Activated T-cell treated with anti-CD3 and anti-CD28 coated beads, Interleukin-2, amount 50 U/mL, for 72 hours (primary cell): Measurements from ENCODE around the gene CHMP1A. TPM values are rescaled to one million over a fixed set of nuclear protein-coding genes. Genes with fewer than 3 reads are reported as not detected.
"Not testable (repeated sequence)": the region's sequence is repeated elsewhere in the genome, so short reads cannot be mapped to it uniquely, and the experiment has no call there.

Source experiments
- ATAC-seq, 2 donors: fragments of 150-1000 bp; cut with Tn5 transposase; replicated peaks in 1 of 2; 2 replicates each; pipeline ENCODE4 v1.10.0; 2021; ENCODE audit warnings: moderate library complexity in 2 of 2, mild to moderate bottlenecking in 1 of 2
- DNase-seq, 2 donors: peaks; one replicate each; pipeline ENCODE4 v3.0.0; 2021 to 2022; ENCODE audit warnings: mixed read lengths in 1 of 2
- H3K27ac Mint-ChIP-seq: one replicate; pipeline ENCODE4 v1.8.0; 2022; ENCODE audit warnings: mild to moderate bottlenecking, moderate library complexity, mixed read lengths
- H3K27me3 Mint-ChIP-seq: one replicate; pipeline ENCODE4 v1.8.0; 2022; ENCODE audit warnings: low read depth, mixed read lengths
- H3K36me3 Mint-ChIP-seq, 2 donors: one replicate each; pipeline ENCODE4 v1.8.0; 2022; ENCODE audit warnings: mixed read lengths in 2 of 2, mild to moderate bottlenecking in 1 of 2; ENCODE audit not compliant: insufficient read depth in 2 of 2
- H3K4me1 Mint-ChIP-seq: one replicate; pipeline ENCODE4 v1.8.0; 2022; ENCODE audit warnings: low read depth, mixed read lengths
- H3K4me3 Mint-ChIP-seq, 2 donors: one replicate each; pipeline ENCODE4 v1.8.0; 2022; ENCODE audit warnings: mild to moderate bottlenecking in 2 of 2, mixed read lengths in 2 of 2, moderate library complexity in 2 of 2
- H3K9me3 Mint-ChIP-seq, 2 donors: one replicate each; pipeline ENCODE4 v1.8.0; 2022; ENCODE audit warnings: mixed read lengths in 2 of 2
- total RNA-seq, 2 donors: library from RNA; stranded (reverse); gene quantifications; one replicate each; pipeline ENCODE4 v1.2.3, GENCODE V29; 2022

Gene CHMP1A
- total RNA-seq, 2 donors from 2014 or later = 65.0 to 68.1 TPM

GRCh38 chr16:89696670-89697128, 39.2 kb upstream of the CHMP1A start:
- Mint-ChIP-seq H3K9me3 (no peaks in the 10 kb centered on the region), H3K27ac (no peak overlapping the region), H3K36me3 (peaks cover 0 to 2% of the 10 kb centered on the region in 2 donors), H3K4me1 (peaks cover 14% of the 10 kb centered on the region), H3K4me3 (no peak overlapping the region), H3K27me3 (no peaks in the 10 kb centered on the region)
- DNase-seq (peak; percentile 42 to 44), ATAC-seq (no peak)

GRCh38 chr16:89695875-89696669, 38.6 kb upstream of the CHMP1A start:
- Mint-ChIP-seq H3K36me3 (peaks cover 0 to 2% of the 10 kb centered on the region in 2 donors), H3K4me1 (peaks cover 14% of the 10 kb centered on the region), H3K27me3 (no peaks in the 10 kb centered on the region), H3K4me3 (no peak overlapping the region), H3K9me3 (no peaks in the 10 kb centered on the region), H3K27ac (no peak overlapping the region)
- DNase-seq (no peak), ATAC-seq (no peak)

GRCh38 chr16:89695086-89695874, 37.8 kb upstream of the CHMP1A start:
- Mint-ChIP-seq H3K36me3 (peaks cover 0 to 4% of the 10 kb centered on the region in 2 donors), H3K4me3 (no peak overlapping the region), H3K27ac (no peak overlapping the region), H3K4me1 (peaks cover 14% of the 10 kb centered on the region), H3K27me3 (no peaks in the 10 kb centered on the region), H3K9me3 (no peaks in the 10 kb centered on the region)
- ATAC-seq = no peak
- DNase-seq = no peak

GRCh38 chr16:89694784-89695085, 37.2 kb upstream of the CHMP1A start:
- ATAC-seq, H3K4me3 Mint-ChIP-seq, DNase-seq, H3K36me3 Mint-ChIP-seq, H3K27me3 Mint-ChIP-seq, H3K27ac Mint-ChIP-seq, H3K9me3 Mint-ChIP-seq: not testable (repeated sequence)
- H3K4me1 Mint-ChIP-seq = peaks cover 10% of the 10 kb centered on the region

GRCh38 chr16:89693931-89694783, 36.6 kb upstream of the CHMP1A start:
- peaks cover 10% of the 10 kb centered on the region for H3K4me1 Mint-ChIP-seq
- H3K9me3 Mint-ChIP-seq = no peaks in the 10 kb centered on the region
- no peaks in the 10 kb centered on the region for H3K27me3 Mint-ChIP-seq
- H3K27ac Mint-ChIP-seq = no peak overlapping the region
- ATAC-seq (no peak), DNase-seq (no peak)
- H3K4me3 Mint-ChIP-seq = no peak overlapping the region
- H3K36me3 Mint-ChIP-seq = peaks cover 3 to 4% of the 10 kb centered on the region in 2 donors

- Mint-ChIP-seq H3K27me3 (no peaks in the 10 kb centered on the region), H3K4me1 (peaks cover 13% of the 10 kb centered on the region), H3K9me3 (no peaks in the 10 kb centered on the region), H3K36me3 (peaks cover 3 to 4% of the 10 kb centered on the region in 2 donors), H3K4me3 (no peak overlapping the region), H3K27ac (no peak overlapping the region)
- ATAC-seq (no peak), DNase-seq (no peak)
These were observed 35.8 kb upstream of the CHMP1A start for GRCh38 chr16:89693289-89693731.

GRCh38 chr16:89691986-89692569, 34.6 kb upstream of the CHMP1A start:
- Mint-ChIP-seq H3K4me1 (peaks cover 25% of the 10 kb centered on the region), H3K4me3 (no peak overlapping the region), H3K27ac (no peak overlapping the region), H3K36me3 (peaks cover 4% of the 10 kb centered on the region in 2 donors), H3K27me3 (no peaks in the 10 kb centered on the region), H3K9me3 (no peaks in the 10 kb centered on the region)
- no peak for DNase-seq
- ATAC-seq = no peak

GRCh38 chr16:89691231-89691985, 33.9 kb upstream of the CHMP1A start:
- Mint-ChIP-seq H3K9me3 (no peaks in the 10 kb centered on the region), H3K4me3 (no peak overlapping the region), H3K27me3 (no peaks in the 10 kb centered on the region), H3K36me3 (peaks cover 4 to 5% of the 10 kb centered on the region in 2 donors), H3K27ac (no peak overlapping the region), H3K4me1 (peaks cover 22% of the 10 kb centered on the region)
- no peak for DNase-seq
- no peak for ATAC-seq

- Mint-ChIP-seq H3K4me1 (peaks cover 20% of the 10 kb centered on the region), H3K9me3 (no peaks in the 10 kb centered on the region), H3K27ac (no peak overlapping the region), H3K36me3 (peaks cover 4 to 5% of the 10 kb centered on the region in 2 donors), H3K4me3 (no peak overlapping the region), H3K27me3 (no peaks in the 10 kb centered on the region)
- ATAC-seq (no peak), DNase-seq (no peak)
These were observed 32.9 kb upstream of the CHMP1A start for GRCh38 chr16:89690392-89690901.

GRCh38 chr16:89689621-89690020, 32.1 kb upstream of the CHMP1A start:
- H3K9me3 Mint-ChIP-seq, H3K27ac Mint-ChIP-seq, DNase-seq, H3K36me3 Mint-ChIP-seq, H3K4me3 Mint-ChIP-seq, ATAC-seq, H3K27me3 Mint-ChIP-seq: not testable (repeated sequence)
- H3K4me1 Mint-ChIP-seq = peaks cover 20% of the 10 kb centered on the region

GRCh38 chr16:89689142-89689541, 31.6 kb upstream of the CHMP1A start:
- no peaks in the 10 kb centered on the region for H3K9me3 Mint-ChIP-seq
- DNase-seq = no peak

GRCh38 chr16:89688395-89688794, 30.9 kb upstream of the CHMP1A start:
- Mint-ChIP-seq H3K36me3 (peaks cover 3 to 5% of the 10 kb centered on the region in 2 donors), H3K4me1 (peaks cover 20% of the 10 kb centered on the region), H3K9me3 (no peaks in the 10 kb centered on the region), H3K27me3 (no peaks in the 10 kb centered on the region), H3K27ac (no peak overlapping the region), H3K4me3 (peak overlapping the region in 1 of 2 donors; percentile 95)
- DNase-seq (no peak), ATAC-seq (no peak)

More at GRCh38 chr16:89689142-89689541, 31.6 kb upstream of the CHMP1A start:
- no peak for ATAC-seq
- no peak overlapping the region for H3K4me3 Mint-ChIP-seq
- no peak overlapping the region for H3K27ac Mint-ChIP-seq
- H3K4me1 Mint-ChIP-seq = peaks cover 20% of the 10 kb centered on the region
- H3K36me3 Mint-ChIP-seq = peaks cover 4 to 5% of the 10 kb centered on the region in 2 donors
- no peaks in the 10 kb centered on the region for H3K27me3 Mint-ChIP-seq
